ENCODE data around the gene PVALEF. TPM values are rescaled to one million over a fixed set of nuclear protein-coding genes. Genes with fewer than 3 reads are reported as not detected.

Gene PVALEF
- total RNA-seq, 4 donors from 2014 or later = not detected

GRCh38 chr17:81131486-81132196, 33.7 kb upstream of the PVALEF start:
- no peak for DNase-seq (ENCODE audit: extremely low spot score)
- H3K4me1 ChIP-seq = peaks cover 0 to 9% (median 1%) of the 10 kb centered on the region in 4 donors
- TF ChIP-seq CTCF (IDR thresholded peaks at IDR 0.05) (no peak), POLR2AphosphoS5 (IDR thresholded peaks at IDR 0.05) (no peak)

GRCh38 chr17:81132197-81132540, 33.1 kb upstream of the PVALEF start:
- 75% methylated on average over 10 of the region's 11 CpGs for WGBS
- TF ChIP-seq CTCF (IDR thresholded peaks at IDR 0.05) = no peak
- TF ChIP-seq EP300 (IDR thresholded peaks at IDR 0.05) = no peak
- TF ChIP-seq POLR2A (IDR thresholded peaks at IDR 0.05; ENCODE audit: low read depth) = no peak
- TF ChIP-seq POLR2AphosphoS5 (IDR thresholded peaks at IDR 0.05) = no peak
- Histone ChIP-seq H3K27ac (replicated peaks in 1 of 4) (peak overlapping the region; percentile 6 to 72 (median 42)), H3K27me3 (no peaks in the 10 kb centered on the region), H3K9me3 (no peaks in the 10 kb centered on the region), H3K36me3 (peaks cover 0 to 5% (median 0%) of the 10 kb centered on the region in 4 donors), H3K4me1 (peaks cover 0 to 9% (median 1%) of the 10 kb centered on the region in 4 donors), H3K4me3 (peak overlapping the region in 2 of 4 donors; percentile 20 to 31)
- intact Hi-C loops (cut with DNase I) = no loop called here
- no peak for DNase-seq (ENCODE audit: extremely low spot score)

More at GRCh38 chr17:81131486-81132196, 33.7 kb upstream of the PVALEF start:
- intact Hi-C loops (cut with DNase I) = no loop called here
- no peaks in the 10 kb centered on the region for H3K9me3 ChIP-seq
- WGBS = 87% methylated on average over 13 of the region's 14 CpGs
- H3K27me3 ChIP-seq = no peaks in the 10 kb centered on the region
- H3K27ac ChIP-seq (replicated peaks in 1 of 4) = peak overlapping the region; percentile 20 to 72 (median 42)
- H3K4me3 ChIP-seq = peak overlapping the region in 3 of 4 donors; percentile 7 to 31 (median 20)
- peaks cover 0 to 5% (median 0%) of the 10 kb centered on the region in 4 donors for H3K36me3 ChIP-seq

GRCh38 chr17:81132770-81133723, 32.3 kb upstream of the PVALEF start:
- Histone ChIP-seq H3K27ac (replicated peaks in 1 of 4) (peak overlapping the region; percentile 38 to 72 (median 50)), H3K4me1 (peaks cover 0 to 9% (median 1%) of the 10 kb centered on the region in 4 donors), H3K27me3 (no peaks in the 10 kb centered on the region), H3K4me3 (peak overlapping the region in 2 of 4 donors; percentile 20 to 31), H3K36me3 (peaks cover 0 to 5% (median 0%) of the 10 kb centered on the region in 4 donors), H3K9me3 (no peaks in the 10 kb centered on the region)
- intact Hi-C loops (cut with DNase I) = no loop called here
- WGBS = 86% methylated on average over 19 of the region's 22 CpGs
- no peak for DNase-seq (ENCODE audit: extremely low spot score)
- TF ChIP-seq EP300 (IDR thresholded peaks at IDR 0.05) = no peak
- peak in 1 of 2 donors; percentile 13 for TF ChIP-seq POLR2AphosphoS5 (IDR thresholded peaks at IDR 0.05)

GRCh38 chr17:81134064-81134781, 31.1 kb upstream of the PVALEF start:
- peak overlapping the region in 1 of 4 donors; percentile 4 for H3K27ac ChIP-seq (replicated peaks in 1 of 4)
- TF ChIP-seq EP300 (IDR thresholded peaks at IDR 0.05) (no peak), CTCF (IDR thresholded peaks at IDR 0.05) (no peak), POLR2A (IDR thresholded peaks at IDR 0.05; ENCODE audit: low read depth) (no peak), POLR2AphosphoS5 (IDR thresholded peaks at IDR 0.05) (no peak)
- H3K9me3 ChIP-seq = no peaks in the 10 kb centered on the region
- peaks cover 0 to 5% (median 0%) of the 10 kb centered on the region in 4 donors for H3K36me3 ChIP-seq
- peaks cover 0 to 9% (median 1%) of the 10 kb centered on the region in 4 donors for H3K4me1 ChIP-seq
- no peaks in the 10 kb centered on the region for H3K27me3 ChIP-seq
- 93% methylated on average over 9 of the region's 28 CpGs for WGBS
- intact Hi-C loops (cut with DNase I) = no loop called here
- no peak overlapping the region for H3K4me3 ChIP-seq
- DNase-seq (ENCODE audit: extremely low spot score) = no peak

All from esophagus muscularis mucosa (tissue), 4 donors.